ENCODE results near the gene KHNYN.

DNA sequence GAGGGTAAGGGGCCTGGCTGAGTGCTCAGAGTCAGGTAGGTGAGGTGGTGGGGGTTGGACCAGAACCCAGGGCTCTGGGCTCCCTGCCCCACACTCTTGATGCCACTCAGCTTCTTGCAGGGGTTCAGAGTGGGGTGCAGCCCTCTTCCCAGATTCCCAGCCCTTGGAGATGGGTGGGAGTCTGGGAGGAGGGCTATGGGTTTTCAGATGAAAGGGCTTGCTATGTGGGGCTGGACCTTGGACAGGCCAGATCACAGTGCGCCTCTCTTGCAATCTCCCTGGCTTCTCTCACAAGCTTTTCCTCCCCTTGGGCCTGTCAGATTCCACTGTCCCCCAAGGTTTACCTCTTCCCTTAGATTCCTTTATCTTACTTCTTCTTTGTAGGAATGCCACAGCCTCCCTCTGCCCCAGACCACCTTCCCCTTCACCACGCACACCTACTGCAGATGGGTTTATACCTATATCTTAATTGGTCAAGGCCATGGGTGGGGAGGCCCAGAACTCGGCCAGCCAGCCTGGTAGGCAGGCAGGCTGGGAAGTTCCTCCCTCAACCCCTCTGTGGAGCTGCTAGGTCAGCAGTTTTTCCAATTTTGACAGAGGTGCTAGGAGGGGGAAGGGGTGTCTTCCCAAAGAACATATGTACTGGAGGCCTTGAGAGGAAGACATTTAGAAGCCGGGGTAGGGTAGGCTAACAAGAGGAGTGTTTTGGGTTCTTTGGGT, 29.6 kb upstream of the KHNYN start:
- TF ChIP-seq CTCF (conservative IDR thresholded peaks at IDR 0.05; ENCODE audit: low read length) (no peak), EZH2phosphoT487 (IDR thresholded peaks at IDR 0.05; ENCODE audit: borderline replicate concordance, low read depth, low read length) (no peak)
